DMS53 treated with DMSO at 0.1 percent for 48 hours (cell line): ENCODE results near the gene OTUD3.
"Not testable (repeated sequence)": the region's sequence is repeated elsewhere in the genome, so short reads cannot be mapped to it uniquely, and the experiment has no call there.

Experiments
- DNase-seq: peaks from one replicate; lab custom pipeline; 2025; ENCODE audit not compliant: unreplicated experiment; lab: John Stamatoyannopoulos, UW

The OTUD3 gene

DNA sequence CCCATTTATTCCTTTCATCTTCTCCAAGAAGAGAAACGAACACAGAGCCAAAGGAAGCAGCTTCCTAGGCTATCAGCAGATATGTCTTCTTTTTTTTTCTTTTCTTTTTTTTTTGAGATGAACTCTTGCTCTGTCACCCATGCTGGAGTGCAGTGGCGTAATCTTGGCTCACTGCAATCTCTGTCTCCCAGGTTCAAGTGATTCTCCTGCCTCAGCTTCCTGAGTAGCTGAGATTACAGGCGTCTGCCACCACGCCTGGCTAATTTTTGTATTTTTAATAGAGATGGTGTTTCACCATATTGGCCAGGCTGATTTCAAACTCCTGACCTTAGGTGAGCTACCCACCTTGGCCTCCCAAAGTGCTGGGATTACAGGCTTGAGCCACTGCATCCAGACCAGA lies 13.6 kb upstream of the OTUD3 start:
- not testable (repeated sequence) for DNase-seq

DNA sequence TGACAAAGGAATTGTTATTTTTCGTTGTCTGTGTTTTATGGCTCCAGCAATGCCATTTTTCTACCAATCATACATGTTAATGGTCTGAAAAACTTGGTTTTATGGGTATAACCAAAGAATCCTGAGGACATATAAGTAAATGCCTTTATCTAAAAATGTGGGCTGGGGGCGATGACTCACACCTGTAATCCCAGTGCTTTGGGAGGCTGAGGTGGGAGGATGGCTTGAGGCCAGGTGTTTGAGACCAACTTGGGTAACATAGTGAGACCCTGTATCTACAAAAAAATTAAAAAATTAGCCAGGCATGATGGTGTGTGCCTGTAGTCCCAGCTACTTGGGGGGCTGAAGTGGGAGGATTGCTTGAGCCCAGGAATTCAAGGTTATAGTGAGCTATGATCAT lies 12.7 kb upstream of the OTUD3 start:
- DNase-seq, result not testable (repeated sequence)

- no peak for DNase-seq
These were observed 12.3 kb upstream of the OTUD3 start for GRCh38 chr1:19869929-19870328.

- peak; percentile 95 for DNase-seq
These were observed 10.0 kb upstream of the OTUD3 start for GRCh38 chr1:19872190-19872589.

DNA sequence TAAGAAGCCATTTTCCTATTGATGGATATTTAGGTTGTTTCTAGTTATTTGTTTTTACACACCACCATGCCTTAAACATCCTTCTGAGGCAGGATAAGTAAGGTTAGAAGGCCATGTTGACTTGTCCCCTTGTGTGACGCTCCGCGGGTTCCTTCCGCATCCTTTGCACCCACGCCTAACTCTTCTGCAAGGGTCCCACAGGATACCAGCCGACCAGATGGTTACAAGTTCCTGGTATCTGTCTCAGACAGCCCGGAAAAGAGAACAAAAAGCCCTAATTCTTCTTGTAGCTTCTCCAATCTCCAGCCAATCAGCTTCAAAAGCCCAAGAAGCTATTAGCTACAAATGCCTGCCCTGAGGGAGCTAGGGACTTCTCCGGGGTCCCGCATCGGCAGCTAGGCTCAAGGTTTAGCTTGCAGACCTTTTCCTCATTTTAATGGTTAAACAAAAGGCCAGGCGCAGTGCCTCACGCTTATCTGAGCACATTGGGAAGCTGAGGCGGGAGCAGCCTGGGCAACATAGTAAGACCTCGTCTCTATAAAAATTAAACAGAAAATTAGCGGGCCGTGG lies 4.9 kb upstream of the OTUD3 start:
- DNase-seq, result no peak

GRCh38 chr1:19877821-19878636 lies 4.2 kb upstream of the OTUD3 start:
- no peak for DNase-seq

DNA sequence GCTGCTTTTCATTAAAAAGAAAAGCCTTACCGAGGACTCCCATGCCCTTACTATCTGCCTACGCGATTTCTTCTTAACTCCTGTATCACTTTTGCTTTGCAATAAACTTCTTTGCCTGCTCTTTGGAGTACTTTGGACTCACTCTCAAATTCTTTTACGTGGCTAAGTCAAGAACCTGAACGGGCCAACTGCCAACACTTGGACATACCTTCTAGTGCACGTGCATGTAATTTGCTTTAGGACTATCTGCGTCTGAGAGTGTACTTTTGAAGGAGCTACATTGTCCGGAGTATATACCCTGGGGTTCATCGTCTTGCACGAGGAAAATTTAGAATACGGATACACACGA lies 3.6 kb upstream of the OTUD3 start:
- no peak for DNase-seq

DNA sequence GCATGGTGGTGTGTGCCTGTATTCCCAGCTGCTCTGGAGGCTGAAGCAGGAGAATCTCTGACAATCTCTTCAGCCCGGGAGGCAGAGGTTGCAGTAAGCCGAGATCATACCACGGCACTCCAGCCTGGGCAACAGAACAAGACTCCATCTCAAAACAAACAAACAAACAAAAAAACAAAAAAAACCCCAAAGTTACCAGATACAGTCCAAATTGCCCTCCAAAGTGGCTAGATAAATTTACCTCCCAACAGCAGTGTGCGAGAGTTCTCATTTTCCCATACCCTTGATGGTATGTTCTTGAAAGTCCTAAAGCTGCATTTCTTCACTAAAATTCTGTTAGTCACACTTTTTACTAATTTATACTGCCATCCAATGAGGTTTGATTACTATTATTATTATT lies 3.0 kb upstream of the OTUD3 start:
- no peak for DNase-seq

DNA sequence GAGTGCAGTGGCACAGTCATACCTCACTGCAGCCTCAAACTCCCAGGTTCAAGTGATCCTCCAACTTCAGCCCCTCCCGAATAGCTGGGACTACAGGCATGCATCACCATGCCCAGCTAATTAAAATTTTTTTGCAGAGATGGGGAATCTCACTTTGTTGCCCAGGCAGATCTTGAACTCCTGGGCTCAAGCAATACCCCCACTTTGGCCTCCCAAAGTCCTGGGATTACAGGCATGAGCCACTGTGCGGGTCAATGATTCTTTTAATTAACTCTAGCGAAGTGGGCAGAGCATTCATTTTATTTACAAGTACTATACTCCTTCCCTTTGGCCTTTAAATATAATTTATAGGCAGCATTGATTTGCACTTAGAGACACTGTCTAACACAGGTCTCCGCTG lies 2.5 kb upstream of the OTUD3 start:
- no peak for DNase-seq

DNA sequence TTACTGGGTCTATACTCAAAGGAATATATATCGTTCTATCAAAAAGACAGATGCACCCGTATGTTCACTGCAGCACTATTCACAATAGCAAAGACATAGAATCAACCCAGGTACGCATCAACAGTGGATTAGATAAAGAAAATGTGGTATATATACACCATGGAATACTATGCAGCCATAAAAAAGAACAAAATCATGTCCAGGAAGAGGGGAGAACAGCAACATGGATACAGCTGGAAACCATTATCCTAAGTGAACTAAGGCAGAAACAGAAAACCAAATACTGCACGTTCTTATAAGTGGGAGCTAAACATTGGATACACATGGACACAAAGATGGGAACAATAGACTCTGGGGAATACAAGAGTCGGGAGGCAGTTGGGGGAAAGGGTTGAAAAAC lies 1.4 kb upstream of the OTUD3 start:
- DNase-seq, result not testable (repeated sequence)

DNA sequence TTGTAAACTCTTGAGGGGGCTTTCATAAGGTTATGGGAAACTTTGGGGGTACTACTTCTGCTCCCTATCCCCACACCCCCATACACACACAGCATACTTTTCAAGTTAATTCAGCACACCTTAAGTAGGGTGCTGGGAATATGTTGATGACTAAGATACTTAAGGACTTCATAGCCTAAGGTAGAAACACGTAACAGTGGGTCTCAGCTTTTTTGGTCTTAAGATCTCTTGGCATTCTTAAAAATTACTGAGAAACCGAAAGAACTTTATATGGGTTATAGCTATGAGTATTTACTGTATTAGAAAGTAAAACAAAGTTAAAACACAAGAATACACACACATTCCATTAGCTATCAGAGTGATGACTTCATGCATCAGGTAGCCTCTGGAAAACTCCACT lies 2.1 kb downstream of the OTUD3 start:
- no peak for DNase-seq

GRCh38 chr1:19885821-19886220 lies 3.6 kb downstream of the OTUD3 start:
- DNase-seq, result no peak

DNA sequence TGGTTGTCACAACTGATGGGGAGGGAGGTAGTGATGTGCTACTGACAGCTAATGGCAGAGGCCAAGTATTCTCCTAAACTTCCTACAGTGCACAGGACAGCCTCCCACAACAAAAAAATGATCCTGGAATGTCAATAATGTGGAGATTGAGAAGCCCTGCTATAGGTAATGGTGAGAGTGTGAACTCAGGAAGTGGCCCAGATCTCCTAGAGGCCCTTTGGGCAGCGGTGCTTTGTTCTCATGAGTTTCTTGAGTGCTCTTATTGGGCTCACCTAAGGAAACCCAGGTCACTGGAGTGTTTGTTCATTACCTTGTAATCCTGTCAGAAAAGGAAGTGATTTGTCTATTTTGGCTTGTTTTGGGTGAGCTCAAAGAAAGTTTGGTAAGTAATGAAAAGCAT lies 5.9 kb downstream of the OTUD3 start:
- no peak for DNase-seq

DNA sequence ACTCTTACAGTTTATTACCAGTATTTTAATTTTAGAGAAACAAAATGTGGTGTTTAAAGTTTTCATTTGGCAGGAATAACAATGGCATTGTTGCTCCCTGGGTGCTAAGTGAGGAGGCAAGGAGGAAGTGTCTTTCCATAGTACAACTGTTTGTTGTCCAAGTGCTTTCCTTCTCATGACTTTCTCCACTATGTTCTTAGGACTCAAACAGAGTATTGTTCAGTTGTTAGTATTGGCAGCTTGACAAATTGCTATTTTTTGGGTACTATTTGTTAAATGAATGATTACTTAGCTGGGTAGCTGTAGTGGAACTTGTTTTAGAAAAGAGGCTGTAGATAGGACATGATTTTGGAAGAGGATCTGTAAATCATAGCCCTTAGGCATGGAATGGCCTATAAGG lies 7.5 kb downstream of the OTUD3 start:
- DNase-seq, result no peak

DNA sequence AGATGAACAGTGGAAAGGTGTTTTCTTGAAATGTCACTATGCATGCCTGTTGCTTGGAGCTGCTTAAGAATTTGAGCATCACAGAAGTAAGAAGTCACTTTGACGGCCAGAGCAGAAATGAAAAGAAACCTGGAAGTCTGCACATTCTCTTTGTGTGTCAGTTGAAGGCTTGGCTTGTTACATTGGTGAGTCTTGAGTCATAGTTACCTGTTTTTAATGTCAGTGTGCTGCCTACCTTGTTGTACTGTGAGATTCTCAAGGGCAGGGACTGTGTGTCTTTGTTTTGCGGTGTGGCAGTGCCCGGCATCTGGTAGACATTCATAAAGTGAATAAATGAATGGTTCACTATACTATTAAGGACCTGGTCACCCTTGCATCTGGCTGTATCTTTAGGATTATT lies 9.9 kb downstream of the OTUD3 start:
- DNase-seq, result no peak

DNA sequence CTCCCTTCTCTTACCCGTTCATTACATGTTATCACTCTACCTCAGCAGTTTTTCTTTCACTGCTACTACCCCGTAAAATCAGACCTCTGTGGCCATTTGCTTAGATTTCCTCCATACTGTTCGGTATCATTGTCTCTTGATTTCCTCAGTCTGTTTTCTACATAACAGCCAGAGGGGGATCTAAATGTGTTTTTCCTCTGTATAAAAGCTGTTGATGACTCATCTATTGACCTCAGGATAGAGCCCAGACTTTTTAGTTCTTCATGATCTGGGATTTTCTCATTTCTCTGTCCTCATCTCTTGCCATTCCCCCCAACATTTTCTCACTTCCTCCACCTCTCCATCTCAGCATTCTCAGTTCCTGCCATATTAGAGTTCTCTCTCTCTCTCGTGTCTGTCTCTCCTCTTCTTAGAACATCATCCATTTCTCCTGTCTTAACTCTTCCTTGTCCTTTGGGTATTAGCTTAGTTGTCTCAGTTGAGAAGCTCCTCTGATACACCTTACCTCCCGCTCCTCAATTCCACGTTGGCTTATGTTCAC lies 10.5 kb downstream of the OTUD3 start:
- no peak for DNase-seq

- no peak for DNase-seq
These were observed 11.5 kb downstream of the OTUD3 start for GRCh38 chr1:19893687-19894086.

GRCh38 chr1:19894218-19894617 lies 12.0 kb downstream of the OTUD3 start:
- DNase-seq, result no peak

- no peak for DNase-seq
These were observed 19.5 kb downstream of the OTUD3 start for GRCh38 chr1:19901653-19902052.

DNA sequence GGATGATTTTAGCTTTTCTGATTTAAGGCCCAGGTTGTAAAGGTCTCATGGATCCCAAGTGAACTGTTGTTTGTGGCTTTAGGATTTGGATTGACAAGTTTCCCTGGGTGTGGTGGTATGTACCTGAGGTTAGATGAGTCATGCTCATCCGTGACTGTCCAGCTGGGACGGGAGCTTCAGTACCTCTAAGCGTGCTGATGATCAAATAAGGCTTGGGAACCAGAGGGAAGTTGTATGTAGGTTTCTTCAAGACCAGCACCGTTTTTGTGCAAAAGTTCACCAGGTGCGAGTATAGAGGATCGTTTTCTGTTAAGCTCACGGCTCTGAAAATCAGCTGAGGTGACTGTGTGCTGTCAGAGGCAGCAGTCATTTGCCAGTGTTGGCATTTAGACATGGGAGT lies 21.4 kb downstream of the OTUD3 start:
- DNase-seq, result no peak

DNA sequence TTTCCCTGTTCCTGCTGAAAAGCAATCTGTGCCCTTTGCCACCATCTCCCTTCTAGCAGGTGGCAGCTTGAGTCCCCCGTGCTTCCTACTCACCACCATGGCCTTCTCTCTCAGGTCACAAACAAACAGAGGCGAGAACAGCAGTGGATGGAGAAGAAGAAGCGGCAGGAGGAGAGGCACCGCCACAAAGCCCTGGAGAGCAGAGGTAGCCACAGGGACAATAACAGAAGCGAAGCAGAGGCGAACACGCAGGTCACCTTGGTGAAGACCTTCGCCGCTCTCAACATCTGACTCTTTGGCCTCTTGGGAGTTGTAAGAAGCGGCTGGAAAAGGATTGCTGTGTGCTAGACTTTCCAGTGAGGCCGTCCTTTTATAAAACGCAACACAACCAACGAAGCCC lies 25.3 kb downstream of the OTUD3 start:
- DNase-seq, result no peak

DNA sequence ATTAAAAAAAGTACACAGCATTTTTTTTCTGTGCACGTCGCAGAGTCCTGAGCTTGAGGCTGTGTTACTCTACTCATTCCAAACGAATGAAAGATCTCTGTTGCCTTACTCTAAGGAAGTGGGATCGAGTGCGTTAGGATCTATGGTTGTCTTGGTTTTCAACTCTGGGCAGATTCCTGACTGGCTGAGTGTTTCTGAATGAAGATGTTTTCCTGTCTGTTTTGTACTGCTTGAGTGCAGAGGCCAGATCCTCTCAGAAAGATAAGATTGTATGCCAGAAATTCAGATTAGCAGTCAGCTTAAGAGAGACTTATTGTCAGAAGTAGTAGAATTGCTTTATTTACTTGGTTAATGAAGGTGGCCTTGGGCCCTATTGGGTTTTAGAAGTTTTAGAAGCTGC lies 27.2 kb downstream of the OTUD3 start:
- no peak for DNase-seq

- DNase-seq, result no peak
These were observed 27.8 kb downstream of the OTUD3 start for GRCh38 chr1:19909971-19910370.
